Stimulated activated CD8-positive, alpha-beta memory T cell treated with anti-CD3 and anti-CD28 coated beads, Interleukin-12 subunit alpha, Interleukin-12 subunit beta, amount 100 ng/mL, for 1 hour (primary cell): ENCODE data around the gene ROR2.
"Not testable (repeated sequence)": the region's sequence is repeated elsewhere in the genome, so short reads cannot be mapped to it uniquely, and the experiment has no call there.

Experiments used
- DNase-seq: peaks from one replicate; pipeline ENCODE4 v3.0.0-alpha.2; 2020; ENCODE audit warnings: low read depth

Gene ROR2

DNA sequence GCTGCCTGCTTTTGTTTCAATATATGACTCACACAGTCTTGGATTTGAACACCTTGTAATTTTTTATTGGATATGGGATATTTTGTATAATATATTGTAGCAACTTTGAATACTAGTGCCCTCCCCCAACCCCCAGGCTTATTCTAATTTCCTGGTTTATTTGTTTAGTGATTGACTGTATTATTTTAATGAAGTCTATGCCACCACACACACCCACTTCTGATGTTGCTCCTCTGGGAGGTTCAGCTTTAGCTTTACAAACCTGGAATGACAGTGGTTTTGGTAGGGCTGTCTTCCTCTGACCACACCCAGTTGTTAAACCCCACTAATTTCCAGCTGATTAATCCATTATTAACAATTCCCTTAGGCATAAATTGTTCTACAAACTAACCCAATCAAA lies 320.3 kb downstream of the ROR2 start:
- no peak for DNase-seq

GRCh38 chr9:91628892-91629291 lies 321.1 kb downstream of the ROR2 start:
- DNase-seq, result no peak

- no peak for DNase-seq
Observed at GRCh38 chr9:91625331-91625730, 324.7 kb downstream of the ROR2 start.

GRCh38 chr9:91623004-91623403 lies 327.0 kb downstream of the ROR2 start:
- DNase-seq, result no peak

DNA sequence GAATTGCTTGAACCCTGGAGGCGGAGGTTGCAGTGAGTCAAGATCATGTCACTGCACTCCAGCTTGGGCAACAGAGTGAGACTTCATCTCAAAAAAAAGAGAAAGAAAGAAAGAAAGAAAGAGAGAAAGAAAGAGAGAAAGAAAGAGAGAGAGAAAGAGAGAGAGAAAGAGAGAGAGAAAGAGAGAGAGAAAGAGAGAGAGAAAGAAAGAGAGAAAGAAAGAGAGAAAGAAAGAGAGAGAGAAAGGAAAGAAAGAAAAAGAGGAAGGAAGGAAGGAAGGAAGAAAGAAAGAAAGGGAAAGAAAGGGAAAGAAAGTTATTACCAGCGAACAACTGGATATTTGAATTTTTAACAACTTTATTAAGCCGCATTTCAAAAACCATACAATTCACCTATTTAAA lies 327.9 kb downstream of the ROR2 start:
- DNase-seq, result not testable (repeated sequence)

DNA sequence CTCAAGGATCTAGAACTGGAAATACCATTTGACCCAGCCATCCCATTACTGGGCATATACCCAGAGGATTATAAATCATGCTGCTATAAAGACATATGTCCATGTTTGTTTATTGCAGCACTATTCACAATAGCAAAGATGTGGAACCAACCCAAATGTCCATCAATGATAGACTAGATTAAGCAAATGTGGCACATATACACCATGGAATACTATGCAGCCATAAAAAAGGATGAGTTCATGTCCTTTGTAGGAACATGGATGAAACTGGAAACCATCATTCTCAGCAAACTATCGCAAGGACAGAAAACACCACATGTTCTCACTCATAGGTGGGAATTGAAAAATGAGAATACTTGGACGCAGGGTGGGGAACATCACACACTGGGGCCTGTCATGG lies 336.0 kb downstream of the ROR2 start:
- not testable (repeated sequence) for DNase-seq

- no peak for DNase-seq
Observed at GRCh38 chr9:91611582-91611981, 338.4 kb downstream of the ROR2 start.

GRCh38 chr9:91606255-91606995 lies 343.6 kb downstream of the ROR2 start:
- DNase-seq, result no peak

DNA sequence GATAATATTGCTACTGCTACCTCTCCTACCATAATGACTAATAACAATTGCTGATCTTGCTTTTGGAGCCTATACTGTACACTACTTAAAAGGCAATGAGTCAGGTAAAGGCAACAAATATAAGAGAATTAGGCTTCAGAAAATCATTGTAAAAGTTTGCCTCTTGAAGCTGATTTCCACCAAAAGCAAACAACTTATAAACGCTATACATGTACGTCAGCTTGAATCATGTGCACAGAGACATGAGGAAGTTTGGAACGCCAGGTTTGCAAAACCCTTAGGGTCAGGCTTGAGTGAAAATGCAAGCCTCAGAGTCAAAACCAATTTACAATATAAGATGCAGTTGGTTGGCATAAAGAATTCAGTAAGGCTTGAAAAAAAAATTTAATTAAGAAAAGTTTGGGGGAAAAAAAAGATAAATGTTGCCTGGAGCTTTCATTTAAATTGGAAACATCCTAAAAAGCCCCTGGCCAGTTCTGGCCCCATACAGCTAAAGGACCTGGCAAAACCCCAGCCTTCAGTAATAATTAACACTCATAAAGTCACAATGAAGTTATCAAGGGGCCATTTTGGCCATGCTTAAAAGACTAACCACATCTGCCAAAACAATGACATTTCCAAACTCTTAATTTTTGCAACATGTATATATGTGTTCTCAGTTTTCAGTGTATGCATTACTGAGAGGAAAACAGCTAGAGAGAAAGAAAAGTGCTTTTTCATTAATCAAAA lies 345.4 kb downstream of the ROR2 start:
- no peak for DNase-seq

DNA sequence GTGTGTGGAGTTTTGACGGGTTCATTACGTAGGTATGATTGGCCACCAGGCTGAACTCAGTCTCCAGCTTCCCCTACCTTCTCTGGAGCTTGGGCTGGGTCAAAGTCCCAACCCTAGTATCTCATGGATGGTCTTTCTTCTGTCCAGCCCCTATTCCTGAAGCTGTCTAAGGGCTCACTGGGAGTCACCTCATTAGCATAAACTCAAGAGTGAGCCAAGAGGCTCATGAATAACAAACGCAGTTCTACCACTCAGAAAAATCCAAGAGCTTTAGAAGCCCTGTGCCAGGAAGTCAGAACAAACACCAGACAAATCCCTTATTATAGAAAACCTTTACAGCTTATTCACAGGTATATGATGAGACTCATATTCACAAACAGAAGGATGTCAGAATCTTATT lies 346.1 kb downstream of the ROR2 start:
- DNase-seq, result no peak

DNA sequence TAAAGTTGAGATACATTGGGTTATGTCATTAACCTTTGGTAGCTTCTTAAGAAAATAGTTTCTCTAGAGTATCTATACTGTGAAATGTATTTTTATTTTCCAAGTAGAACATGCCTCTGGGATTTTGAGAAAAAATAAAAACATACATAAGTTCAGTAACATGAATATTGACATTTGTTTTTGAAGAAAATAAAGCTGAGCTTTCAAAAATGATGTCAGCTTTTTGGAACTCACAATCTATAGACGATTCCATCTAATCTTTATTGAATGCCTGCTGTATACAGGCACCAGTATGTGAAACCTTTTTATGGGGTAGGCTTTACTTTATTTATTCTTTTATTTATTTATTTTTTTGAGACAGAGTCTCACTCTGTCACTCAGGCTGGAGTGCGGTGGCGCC lies 350.5 kb downstream of the ROR2 start:
- no peak for DNase-seq

DNA sequence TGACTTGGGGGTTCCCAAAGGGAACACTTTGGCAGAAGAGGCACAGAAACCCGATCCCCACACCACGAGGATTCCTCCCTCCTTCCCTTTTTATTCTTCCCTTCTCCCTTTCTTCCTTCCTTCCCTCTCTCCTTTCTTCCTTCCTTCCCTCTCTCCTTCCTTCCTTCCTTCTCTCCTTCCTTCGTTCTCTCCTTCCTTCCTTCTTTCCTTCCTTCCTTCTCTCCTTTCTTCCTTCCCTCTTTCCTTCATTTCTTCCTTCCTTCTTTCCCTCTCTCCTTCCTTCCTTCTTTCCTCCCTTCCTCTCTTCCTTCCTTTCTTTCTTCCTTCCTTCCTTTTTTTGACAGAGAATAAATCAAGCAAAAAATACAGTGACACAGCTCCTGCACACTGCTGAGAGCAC lies 358.4 kb downstream of the ROR2 start:
- no peak for DNase-seq

DNA sequence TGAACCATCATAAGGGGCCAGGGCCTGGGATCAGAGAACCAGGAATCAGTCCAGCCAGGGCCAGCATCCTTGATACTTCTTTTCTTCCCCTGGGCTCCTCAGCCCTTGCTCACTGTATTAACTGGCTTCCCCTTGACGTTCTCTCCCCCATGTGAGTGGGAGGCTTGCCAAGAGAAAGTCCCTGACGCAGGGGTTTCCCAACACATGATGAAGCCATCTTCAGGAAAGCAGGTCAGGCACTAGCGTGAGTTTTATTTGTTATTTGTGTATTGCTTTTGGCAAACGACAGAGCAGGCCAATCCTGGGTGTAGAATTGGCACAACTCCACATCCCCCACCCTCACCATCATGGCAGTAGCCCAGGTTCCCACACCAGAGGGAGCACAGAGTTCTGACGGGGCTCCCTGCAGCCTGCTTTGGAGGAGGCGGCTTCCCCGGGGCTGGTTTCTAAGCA lies 360.9 kb downstream of the ROR2 start:
- no peak for DNase-seq

- no peak for DNase-seq
Observed at GRCh38 chr9:91586282-91586681, 363.7 kb downstream of the ROR2 start.

- no peak for DNase-seq
Observed at GRCh38 chr9:91583966-91584365, 366.1 kb downstream of the ROR2 start.

- no peak for DNase-seq
Observed at GRCh38 chr9:91583161-91583875, 366.7 kb downstream of the ROR2 start.

DNA sequence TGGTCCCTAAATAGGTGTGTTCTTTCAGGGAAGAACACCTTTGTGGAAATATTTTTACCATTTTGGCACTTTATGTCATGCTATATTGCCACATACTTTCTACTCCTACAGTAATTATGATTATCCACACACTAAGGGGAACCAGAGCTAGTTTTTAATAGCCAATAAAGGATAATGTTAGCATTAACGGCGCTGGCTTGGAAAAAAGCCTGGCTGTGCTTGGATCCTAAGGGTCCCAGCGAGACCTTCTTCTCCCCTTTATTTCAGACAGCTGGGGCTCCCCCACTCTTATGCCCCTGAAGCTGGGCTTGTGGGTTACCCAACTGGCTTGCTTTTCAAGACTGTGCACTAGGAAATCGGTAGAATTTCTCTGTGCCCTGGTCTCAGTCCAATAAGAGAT lies 367.8 kb downstream of the ROR2 start:
- no peak for DNase-seq

GRCh38 chr9:91580136-91580535 lies 369.9 kb downstream of the ROR2 start:
- no peak for DNase-seq

DNA sequence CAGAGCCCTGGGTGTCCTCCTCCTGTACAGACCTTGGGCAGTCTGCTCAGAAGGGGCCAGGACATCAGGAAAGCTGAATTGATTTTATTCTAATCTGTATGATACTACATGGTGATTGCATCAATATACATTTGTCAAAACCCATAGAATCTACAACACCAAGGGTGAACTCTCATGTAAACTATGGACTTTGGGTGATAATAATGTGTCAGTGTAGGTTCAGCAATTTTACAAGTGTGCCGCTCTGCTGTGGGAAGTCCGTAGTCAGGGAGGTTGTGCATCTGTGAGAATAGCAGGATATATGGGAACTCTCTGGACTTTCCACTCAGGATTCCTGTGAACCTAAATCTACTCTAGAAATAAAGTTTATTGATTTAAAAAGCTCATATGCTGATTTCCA lies 371.1 kb downstream of the ROR2 start:
- DNase-seq, result no peak

DNA sequence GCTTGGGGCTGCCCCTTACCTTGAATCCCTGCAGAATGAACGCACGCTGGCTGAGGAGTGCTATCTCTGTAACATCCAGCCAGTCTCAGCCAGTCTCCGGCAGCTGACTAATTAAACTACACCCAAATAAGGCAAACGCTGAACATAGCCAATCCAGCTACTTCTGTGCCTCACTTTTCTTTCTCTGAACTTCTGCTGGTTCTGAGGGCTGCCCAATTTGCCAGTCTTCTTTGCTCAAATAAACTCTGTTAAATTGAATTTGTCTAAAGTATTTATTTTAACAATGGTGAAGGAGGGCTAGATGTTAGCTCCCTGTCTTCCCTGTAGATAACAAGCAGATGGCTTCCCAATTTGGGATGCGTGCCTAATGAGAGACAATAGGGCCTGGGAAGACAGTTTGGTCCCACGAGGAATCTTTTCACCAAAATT lies 372.4 kb downstream of the ROR2 start:
- DNase-seq, result no peak

- no peak for DNase-seq
Observed at GRCh38 chr9:91572811-91573210, 377.2 kb downstream of the ROR2 start.

- DNase-seq, result no peak
Observed at GRCh38 chr9:91572044-91572443, 378.0 kb downstream of the ROR2 start.

DNA sequence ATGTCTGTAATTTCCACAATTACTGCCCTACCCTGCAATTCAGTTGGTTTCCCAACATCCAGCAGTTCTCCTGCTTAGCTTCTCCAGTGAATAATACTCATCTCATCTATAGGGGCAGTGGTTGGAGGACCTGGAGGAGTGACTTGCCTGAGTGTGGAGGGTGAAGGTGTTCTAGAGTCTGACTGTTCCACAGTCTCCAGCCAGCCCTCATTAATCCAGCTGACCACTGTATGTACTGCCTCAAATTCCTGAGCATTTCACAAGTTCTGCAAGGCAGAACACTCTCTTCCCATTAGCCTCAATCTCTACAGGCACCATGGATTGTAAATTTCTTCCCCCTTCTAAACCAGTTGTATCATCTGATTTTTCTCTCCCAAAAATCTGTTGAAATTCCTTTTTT lies 379.0 kb downstream of the ROR2 start:
- DNase-seq, result no peak
